T-helper 9 cell (primary cell): ENCODE results near the gene ACSF3.

Experiments
- DNase-seq: peaks from one replicate; pipeline ENCODE4 v3.0.0-alpha.2; 2020
- total RNA-seq, 2 donors: gene quantifications; one replicate each; lab custom pipeline; 2026; lab: John Stamatoyannopoulos, UW

Gene ACSF3
- 62.3 to 85.2 reads per million in 2 donors for total RNA-seq

GRCh38 chr16:89093602-89094251, at the start of gene ACSF3:
Gene ACSF3, plus strand, starts transcription at chr16:89093852. Its CDS starts 6,830 bp downstream, at chr16:89100682.
- DNase-seq, result peak; percentile 56

- no peak for DNase-seq
Measured at GRCh38 chr16:89044418-89045180, 49.1 kb upstream of the ACSF3 start.

- no peak for DNase-seq
Measured at GRCh38 chr16:89045181-89045815, 48.4 kb upstream of the ACSF3 start.

GRCh38 chr16:89045881-89046280, 47.8 kb upstream of the ACSF3 start:
- DNase-seq, result no peak

GRCh38 chr16:89046491-89046890, 47.2 kb upstream of the ACSF3 start:
- no peak for DNase-seq

GRCh38 chr16:89047331-89048089, 46.1 kb upstream of the ACSF3 start:
- no peak for DNase-seq

GRCh38 chr16:89048090-89048725, 45.4 kb upstream of the ACSF3 start:
- DNase-seq, result no peak

GRCh38 chr16:89048871-89049422, 44.7 kb upstream of the ACSF3 start:
- no peak for DNase-seq

- DNase-seq, result no peak
Measured at GRCh38 chr16:89049484-89050118, 44.1 kb upstream of the ACSF3 start.

GRCh38 chr16:89050119-89050867, 43.4 kb upstream of the ACSF3 start:
- no peak for DNase-seq

GRCh38 chr16:89050868-89051311, 42.8 kb upstream of the ACSF3 start:
- DNase-seq, result no peak

- DNase-seq, result no peak
Measured at GRCh38 chr16:89051521-89052166, 42.0 kb upstream of the ACSF3 start.

GRCh38 chr16:89052191-89052889, 41.3 kb upstream of the ACSF3 start:
- no peak for DNase-seq

GRCh38 chr16:89052890-89053724, 40.5 kb upstream of the ACSF3 start:
- no peak for DNase-seq

- DNase-seq, result no peak
Measured at GRCh38 chr16:89053725-89054029, 40.0 kb upstream of the ACSF3 start.

GRCh38 chr16:89054261-89054661, 39.4 kb upstream of the ACSF3 start:
- no peak for DNase-seq

- no peak for DNase-seq
Measured at GRCh38 chr16:89054714-89055113, 38.9 kb upstream of the ACSF3 start.

GRCh38 chr16:89055313-89055712, 38.3 kb upstream of the ACSF3 start:
- DNase-seq, result no peak
